Muscle layer of colon (tissue), 2 donors: ENCODE measurements around the gene RASGRF2.

Source experiments
- H3K27ac ChIP-seq: one replicate; pipeline ENCODE4 v1.7.0; 2013; ENCODE audit warnings: low read depth, mild to moderate bottlenecking, low read length, moderate library complexity
- H3K27me3 ChIP-seq, 2 donors: one replicate each; pipeline ENCODE4 v1.7.0; 2013; ENCODE audit warnings: low read length in 2 of 2, mild to moderate bottlenecking in 2 of 2; ENCODE audit not compliant: insufficient read depth in 2 of 2, control insufficient read depth in 1 of 2
- H3K36me3 ChIP-seq: one replicate; pipeline ENCODE4 v1.7.0; 2013; ENCODE audit warnings: mild to moderate bottlenecking, low read length; ENCODE audit not compliant: insufficient read depth
- H3K4me1 ChIP-seq: one replicate; pipeline ENCODE4 v1.7.0; 2013; ENCODE audit warnings: mild to moderate bottlenecking, low read length; ENCODE audit not compliant: insufficient read depth
- H3K4me3 ChIP-seq, 2 donors: one replicate each; pipeline ENCODE4 v1.7.0; 2013; ENCODE audit warnings: low read length in 2 of 2, low read depth in 1 of 2, mild to moderate bottlenecking in 1 of 2, moderate library complexity in 1 of 2
- H3K9ac ChIP-seq: one replicate; pipeline ENCODE4 v1.7.0; 2013; ENCODE audit warnings: low read length
- H3K9me3 ChIP-seq: one replicate; pipeline ENCODE4 v1.7.0; 2013; ENCODE audit warnings: mild to moderate bottlenecking, low read length
- donor health status: abdominal sarcoma.
- donor health status: Adenocarcinoma of cecum.

RASGRF2 gene, protein sequence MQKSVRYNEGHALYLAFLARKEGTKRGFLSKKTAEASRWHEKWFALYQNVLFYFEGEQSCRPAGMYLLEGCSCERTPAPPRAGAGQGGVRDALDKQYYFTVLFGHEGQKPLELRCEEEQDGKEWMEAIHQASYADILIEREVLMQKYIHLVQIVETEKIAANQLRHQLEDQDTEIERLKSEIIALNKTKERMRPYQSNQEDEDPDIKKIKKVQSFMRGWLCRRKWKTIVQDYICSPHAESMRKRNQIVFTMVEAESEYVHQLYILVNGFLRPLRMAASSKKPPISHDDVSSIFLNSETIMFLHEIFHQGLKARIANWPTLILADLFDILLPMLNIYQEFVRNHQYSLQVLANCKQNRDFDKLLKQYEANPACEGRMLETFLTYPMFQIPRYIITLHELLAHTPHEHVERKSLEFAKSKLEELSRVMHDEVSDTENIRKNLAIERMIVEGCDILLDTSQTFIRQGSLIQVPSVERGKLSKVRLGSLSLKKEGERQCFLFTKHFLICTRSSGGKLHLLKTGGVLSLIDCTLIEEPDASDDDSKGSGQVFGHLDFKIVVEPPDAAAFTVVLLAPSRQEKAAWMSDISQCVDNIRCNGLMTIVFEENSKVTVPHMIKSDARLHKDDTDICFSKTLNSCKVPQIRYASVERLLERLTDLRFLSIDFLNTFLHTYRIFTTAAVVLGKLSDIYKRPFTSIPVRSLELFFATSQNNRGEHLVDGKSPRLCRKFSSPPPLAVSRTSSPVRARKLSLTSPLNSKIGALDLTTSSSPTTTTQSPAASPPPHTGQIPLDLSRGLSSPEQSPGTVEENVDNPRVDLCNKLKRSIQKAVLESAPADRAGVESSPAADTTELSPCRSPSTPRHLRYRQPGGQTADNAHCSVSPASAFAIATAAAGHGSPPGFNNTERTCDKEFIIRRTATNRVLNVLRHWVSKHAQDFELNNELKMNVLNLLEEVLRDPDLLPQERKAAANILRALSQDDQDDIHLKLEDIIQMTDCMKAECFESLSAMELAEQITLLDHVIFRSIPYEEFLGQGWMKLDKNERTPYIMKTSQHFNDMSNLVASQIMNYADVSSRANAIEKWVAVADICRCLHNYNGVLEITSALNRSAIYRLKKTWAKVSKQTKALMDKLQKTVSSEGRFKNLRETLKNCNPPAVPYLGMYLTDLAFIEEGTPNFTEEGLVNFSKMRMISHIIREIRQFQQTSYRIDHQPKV (N-terminal part only)

DNA sequence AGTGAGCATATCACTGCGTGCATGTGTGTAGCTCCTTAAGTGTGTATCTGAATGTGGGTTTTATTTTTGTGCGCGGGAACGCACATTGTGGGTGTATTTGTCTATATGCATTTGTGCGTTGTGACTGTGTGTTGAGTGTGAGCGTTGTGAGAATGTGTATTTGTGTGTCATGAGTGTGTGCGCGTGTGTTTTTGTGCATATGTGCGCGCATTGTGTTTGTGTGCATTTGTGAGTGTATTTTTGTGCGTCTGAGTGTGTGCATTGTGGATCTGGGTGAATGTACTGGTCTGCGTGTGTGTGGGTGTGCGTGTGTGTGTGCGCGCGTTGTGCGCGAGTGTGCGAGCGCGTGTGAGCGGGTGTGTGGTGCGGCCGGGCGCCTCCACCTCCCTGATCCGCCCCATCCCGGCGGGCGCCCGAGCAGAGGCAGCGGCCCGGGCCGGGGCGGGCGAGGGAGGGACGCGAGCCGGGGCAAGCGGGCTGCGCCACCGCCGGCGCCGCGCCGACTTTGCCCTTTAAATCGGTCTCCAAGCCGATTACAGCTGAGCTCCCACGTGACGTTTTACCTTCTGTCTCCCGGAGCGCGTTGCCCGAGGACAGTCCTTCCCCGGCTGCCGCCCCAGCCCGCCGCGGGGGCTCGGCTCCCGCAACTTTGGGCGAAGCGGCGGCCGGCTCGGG lies at the start of gene RASGRF2:
Gene RASGRF2 (plus strand): TSS at position 596 of the 675 bp plus-strand sequence. CDS start 376 bp downstream, outside the sequence.
- no peaks in the 10 kb centered on the region for H3K4me1 ChIP-seq
- H3K9me3 ChIP-seq: no peaks in the 10 kb centered on the region
- peak within 1 kb of the TSS; percentile 44 for H3K4me3 ChIP-seq
- no peak within 1 kb of the TSS for H3K9ac ChIP-seq
- no peaks in the 10 kb centered on the region for H3K36me3 ChIP-seq
- peaks cover 0 to 10% of the 10 kb centered on the region in 2 donors for H3K27me3 ChIP-seq
- no peak within 1 kb of the TSS for H3K27ac ChIP-seq

DNA sequence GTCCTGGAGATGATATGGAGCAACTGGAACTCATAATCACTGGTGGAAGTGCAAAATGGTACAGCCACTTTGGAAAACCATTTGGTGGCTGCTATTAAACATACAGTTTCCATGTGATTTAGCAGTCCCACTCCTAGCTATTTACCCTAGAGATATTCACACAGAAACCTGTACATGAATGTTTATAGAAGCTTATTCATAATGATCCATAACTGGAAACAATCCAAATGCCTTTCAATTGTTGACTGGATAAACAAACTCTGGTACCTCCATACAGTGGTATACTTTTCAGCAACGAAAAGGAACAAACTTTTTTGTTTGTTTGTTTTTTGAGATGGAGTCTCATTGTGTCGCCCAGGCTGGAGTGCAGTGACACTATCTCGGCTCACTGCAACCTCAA lies 47.7 kb upstream of the RASGRF2 start:
- Histone ChIP-seq H3K9me3 (no peaks in the 10 kb centered on the region), H3K4me1 (no peaks in the 10 kb centered on the region), H3K36me3 (no peaks in the 10 kb centered on the region), H3K27ac (no peak overlapping the region), H3K27me3 (no peaks in the 10 kb centered on the region), H3K9ac (no peak overlapping the region), H3K4me3 (no peak overlapping the region)

DNA sequence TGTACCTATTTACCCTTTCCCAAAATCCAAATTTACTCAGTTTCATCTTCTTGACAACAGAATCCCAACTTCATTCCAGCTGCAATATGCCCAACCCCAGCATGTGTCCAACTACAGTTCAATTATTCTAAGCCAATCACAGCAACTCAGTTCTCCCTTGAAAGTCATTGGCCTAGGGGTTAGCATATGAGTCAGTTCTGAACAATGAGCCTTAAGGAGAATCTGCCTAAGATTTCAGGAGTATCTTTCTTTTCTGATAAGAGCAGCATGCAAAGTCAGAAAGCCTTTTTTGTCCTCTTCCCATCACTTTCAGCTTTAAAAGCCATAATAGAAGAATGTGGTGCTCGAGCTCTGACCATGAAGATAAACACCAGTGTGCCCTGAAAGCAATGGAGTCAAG lies 44.4 kb upstream of the RASGRF2 start:
- no peaks in the 10 kb centered on the region for H3K27me3 ChIP-seq
- H3K36me3 ChIP-seq: no peaks in the 10 kb centered on the region
- no peak overlapping the region for H3K27ac ChIP-seq
- H3K9me3 ChIP-seq: no peaks in the 10 kb centered on the region
- no peak overlapping the region for H3K4me3 ChIP-seq
- no peaks in the 10 kb centered on the region for H3K4me1 ChIP-seq
- no peak overlapping the region for H3K9ac ChIP-seq

DNA sequence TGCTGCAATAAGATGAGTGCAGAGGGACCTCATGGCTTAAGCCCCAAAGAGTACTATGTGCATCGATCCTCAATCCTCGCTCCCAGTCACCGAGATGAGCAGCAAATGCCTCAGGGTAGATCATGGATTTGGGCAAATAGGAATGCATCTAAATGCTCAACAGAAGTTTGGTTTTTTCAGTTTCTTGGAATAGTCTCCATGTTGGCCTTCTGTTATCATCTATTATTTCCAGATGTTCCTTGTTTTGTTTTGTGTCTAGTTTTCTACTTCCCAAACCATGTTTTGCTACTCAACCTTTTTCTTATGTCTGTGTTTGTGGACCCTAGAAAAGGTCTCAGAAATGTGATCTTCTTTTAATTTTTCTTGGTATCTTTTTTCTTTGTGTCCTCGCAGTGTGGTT lies 43.5 kb upstream of the RASGRF2 start:
- no peaks in the 10 kb centered on the region for H3K27me3 ChIP-seq
- no peaks in the 10 kb centered on the region for H3K9me3 ChIP-seq
- no peaks in the 10 kb centered on the region for H3K36me3 ChIP-seq
- no peak overlapping the region for H3K27ac ChIP-seq
- no peaks in the 10 kb centered on the region for H3K4me1 ChIP-seq
- H3K9ac ChIP-seq: no peak overlapping the region
- no peak overlapping the region for H3K4me3 ChIP-seq

DNA sequence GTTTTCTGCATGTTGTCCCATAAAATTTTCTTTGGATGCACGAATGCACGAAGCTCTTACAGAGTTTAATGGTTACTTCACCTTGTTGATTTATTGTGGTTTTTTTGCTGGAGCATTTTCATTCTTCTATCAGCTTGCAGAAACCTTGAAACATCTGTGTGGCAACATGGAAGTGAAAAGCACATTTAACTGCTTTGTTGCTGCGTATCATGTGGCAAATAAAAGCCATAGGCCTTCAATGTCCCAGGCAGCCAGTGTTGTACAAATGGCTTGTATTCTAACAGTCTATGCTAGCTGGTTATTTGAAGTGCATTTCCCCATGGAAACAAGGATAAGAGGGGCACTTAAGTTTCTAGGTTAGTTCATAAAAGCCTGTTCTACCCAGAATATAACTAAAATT lies 42.5 kb upstream of the RASGRF2 start:
- Histone ChIP-seq H3K9me3 (no peaks in the 10 kb centered on the region), H3K27me3 (no peaks in the 10 kb centered on the region), H3K4me3 (no peak overlapping the region), H3K36me3 (no peaks in the 10 kb centered on the region), H3K27ac (no peak overlapping the region), H3K4me1 (no peaks in the 10 kb centered on the region), H3K9ac (no peak overlapping the region)

DNA sequence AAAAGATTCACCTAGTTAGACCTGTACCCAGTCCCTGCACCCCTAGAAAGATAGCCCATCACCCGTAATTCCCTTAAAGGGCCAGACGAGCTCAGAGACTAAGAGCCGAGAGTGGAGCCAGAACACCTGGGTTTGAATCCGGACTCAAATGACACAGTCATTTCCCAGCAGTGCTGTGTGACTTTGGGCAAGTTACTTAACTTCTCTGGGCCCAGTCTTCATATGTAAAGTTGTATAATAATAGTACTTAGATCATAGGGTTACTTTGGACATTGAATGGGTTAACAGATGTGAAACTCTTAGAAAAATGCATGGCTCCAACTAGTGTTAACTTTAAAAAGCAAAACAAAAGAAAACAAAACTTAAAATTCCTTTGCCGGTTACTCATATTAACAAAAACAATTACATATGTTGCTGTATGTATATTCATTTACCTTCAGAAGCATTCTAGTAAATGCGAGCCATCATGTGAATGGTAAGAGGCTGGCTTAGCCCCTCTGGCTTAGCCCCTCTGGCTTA lies 40.4 kb upstream of the RASGRF2 start:
- H3K27me3 ChIP-seq: no peaks in the 10 kb centered on the region
- no peak overlapping the region for H3K27ac ChIP-seq
- no peaks in the 10 kb centered on the region for H3K4me1 ChIP-seq
- H3K36me3 ChIP-seq: no peaks in the 10 kb centered on the region
- H3K4me3 ChIP-seq: no peak overlapping the region
- no peak overlapping the region for H3K9ac ChIP-seq
- H3K9me3 ChIP-seq: no peaks in the 10 kb centered on the region

DNA sequence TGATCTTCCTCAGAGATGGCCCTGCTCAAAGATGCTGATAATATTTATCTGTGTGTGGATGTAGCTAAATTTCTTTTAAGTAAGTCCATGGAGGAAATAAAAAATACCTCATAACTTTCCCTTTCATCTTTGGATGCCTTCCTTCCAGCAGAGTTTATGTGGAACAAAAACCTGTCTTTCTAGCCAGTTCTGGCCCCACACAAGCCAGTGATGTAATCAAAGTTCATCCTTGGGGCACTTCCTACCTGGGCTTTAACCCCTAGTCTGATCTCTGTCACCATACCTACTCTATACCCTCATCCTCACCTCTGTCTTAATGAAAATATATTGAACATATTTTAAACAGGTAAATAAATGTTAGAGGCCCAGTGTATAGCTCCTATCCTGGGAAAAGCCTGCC lies 39.8 kb upstream of the RASGRF2 start:
- Histone ChIP-seq H3K36me3 (no peaks in the 10 kb centered on the region), H3K4me3 (no peak overlapping the region), H3K4me1 (no peaks in the 10 kb centered on the region), H3K27ac (no peak overlapping the region), H3K27me3 (no peaks in the 10 kb centered on the region), H3K9ac (no peak overlapping the region), H3K9me3 (no peaks in the 10 kb centered on the region)

DNA sequence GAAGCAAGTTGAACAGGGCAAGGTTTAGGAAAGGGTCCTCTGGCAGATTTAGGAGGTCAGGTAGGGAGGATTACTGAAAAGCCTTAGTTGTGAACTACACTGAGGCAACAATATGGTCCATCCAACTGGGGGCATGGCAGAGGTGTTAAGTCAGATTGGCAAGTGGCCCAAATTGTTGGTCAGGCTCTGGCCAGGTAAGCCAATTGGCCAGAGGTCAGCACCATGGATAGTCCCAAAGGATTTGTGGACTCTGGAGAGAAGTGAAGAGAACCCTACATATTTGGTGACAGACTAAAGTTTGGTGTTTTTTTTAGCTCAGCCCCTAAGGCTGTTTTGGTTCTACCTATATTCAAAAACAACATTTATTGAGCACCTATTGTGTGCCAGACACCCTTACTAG lies 39.1 kb upstream of the RASGRF2 start:
- Histone ChIP-seq H3K36me3 (no peaks in the 10 kb centered on the region), H3K27me3 (no peaks in the 10 kb centered on the region), H3K27ac (no peak overlapping the region), H3K4me3 (no peak overlapping the region), H3K4me1 (no peaks in the 10 kb centered on the region), H3K9me3 (no peaks in the 10 kb centered on the region), H3K9ac (no peak overlapping the region)

DNA sequence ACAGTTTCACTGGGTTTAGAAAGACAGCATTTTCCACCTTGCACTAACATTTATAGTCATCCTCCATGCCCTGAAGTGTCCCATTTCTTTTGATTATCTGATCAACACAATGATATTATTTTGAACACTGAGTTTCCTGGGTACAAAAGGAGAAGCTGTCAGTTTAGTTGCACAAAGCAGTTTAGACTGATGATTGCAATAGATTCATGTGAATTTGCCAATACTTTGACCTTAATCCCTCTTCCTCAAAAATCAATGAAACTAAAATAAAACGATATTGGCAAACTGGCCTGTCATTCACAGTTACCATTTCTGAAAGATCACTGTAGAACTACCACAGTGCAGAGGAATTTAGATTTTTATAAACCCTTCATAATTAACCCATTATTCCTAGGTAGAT lies 34.2 kb upstream of the RASGRF2 start:
- H3K27ac ChIP-seq: no peak overlapping the region
- H3K9ac ChIP-seq: no peak overlapping the region
- H3K4me3 ChIP-seq: no peak overlapping the region
- no peaks in the 10 kb centered on the region for H3K4me1 ChIP-seq
- no peaks in the 10 kb centered on the region for H3K9me3 ChIP-seq
- H3K36me3 ChIP-seq: no peaks in the 10 kb centered on the region
- H3K27me3 ChIP-seq: no peaks in the 10 kb centered on the region

DNA sequence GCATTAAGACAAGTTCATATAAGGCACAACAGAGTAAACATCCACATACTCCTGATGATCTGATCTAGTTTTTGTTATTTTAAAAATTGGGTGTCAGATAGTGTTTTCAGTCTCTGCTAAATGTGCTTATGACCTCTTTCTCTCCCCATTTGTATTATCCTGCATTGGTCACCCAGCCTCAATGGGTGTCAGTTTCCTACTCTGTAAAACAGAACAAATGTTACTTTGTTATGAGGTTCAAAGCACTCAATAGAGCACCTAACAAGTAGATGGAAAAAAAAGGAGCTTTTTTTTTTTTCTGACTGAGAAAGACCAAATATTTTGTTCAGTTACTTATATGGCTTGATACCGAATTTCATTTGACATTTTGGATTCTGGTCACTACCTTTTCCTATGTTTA lies 33.6 kb upstream of the RASGRF2 start:
- no peaks in the 10 kb centered on the region for H3K9me3 ChIP-seq
- no peaks in the 10 kb centered on the region for H3K27me3 ChIP-seq
- H3K4me3 ChIP-seq: no peak overlapping the region
- no peak overlapping the region for H3K27ac ChIP-seq
- H3K36me3 ChIP-seq: no peaks in the 10 kb centered on the region
- H3K4me1 ChIP-seq: no peaks in the 10 kb centered on the region
- H3K9ac ChIP-seq: no peak overlapping the region
